Right cardiac atrium (tissue), 5 donors: Measurements from ENCODE around the gene SOX30. TPM values are rescaled to one million over a fixed set of nuclear protein-coding genes. Genes with fewer than 3 reads are reported as not detected.

Experiments
- ATAC-seq, 2 donors: fragments of 200-7000 bp; cut with Tn5 transposase; one replicate each; pipeline versions ENCODE4 v1.8.0 to v1.9.1; 2020; ENCODE audit warnings: moderate library complexity in 2 of 2, mild to moderate bottlenecking in 1 of 2
- DNase-seq, 3 donors: peaks; one replicate each; pipeline ENCODE4 v3.0.0-alpha.2; 2020
- H3K27ac ChIP-seq: one replicate; pipeline ENCODE4 v1.5.1; 2013; ENCODE audit warnings: mild to moderate bottlenecking, low read length, control low read depth, moderate library complexity
- H3K27me3 ChIP-seq: one replicate; pipeline ENCODE4 v1.6.1; 2013; ENCODE audit not compliant: control insufficient read depth, insufficient read depth
- H3K4me1 ChIP-seq: one replicate; pipeline ENCODE4 v1.6.1; 2013; ENCODE audit warnings: low read length; ENCODE audit not compliant: control insufficient read depth, insufficient read depth
- H3K4me3 ChIP-seq: one replicate; pipeline ENCODE4 v1.5.1; 2013; ENCODE audit warnings: low read length, control low read depth
- H3K9me3 ChIP-seq: one replicate; pipeline ENCODE4 v1.6.1; 2013; ENCODE audit warnings: low read length; ENCODE audit not compliant: control insufficient read depth
- WGBS: extraction: QIAGEN DNeasy Blood & Tissue Kit; methylation state at CpG from one replicate; pipeline ENCODE4 v1.1.7; 2013; 5-methylcytosine and 5-hydroxymethylcytosine counted together
- intact Hi-C, 4 donors: fragments of 100-400 bp; cut with DNase I; formaldehyde crosslinking; loops; one replicate each; pipeline versions ENCODE4 v1.11.0 to v1.14.0; 2022 to 2023
- polyA plus RNA-seq: library from polyadenylated mRNA; stranded (reverse); fragments of 200-250 nt; gene quantifications from one replicate; pipeline ENCODE4 v1.2.3, GENCODE V29; 2013
- total RNA-seq, 4 donors: library from RNA; stranded (reverse); fragmentation: NEBNext Ultra II Directional; extraction: Animal tissue kit (Norgen Biotek cat#: 25700); gene quantifications; one replicate each; pipeline ENCODE4 v1.2.1, GENCODE V29; 2021
- donor health status: healthy with polysubstance abuse.
- donor health status: DM: no; HTN: yes; CAD: no.
- donor health status: DM: no; HTN: no; CAD: no.
- donor health status: DM: no; HTN: yes; CAD: no; lungs with severe emphysema.
- donor health status: DM: yes; HTN: yes; CAD: no.

Gene SOX30
- total and polyA plus RNA-seq, 5 donors: 0.25 to 0.42 (median 0.35) TPM

GRCh38 chr5:157606046-157606445 lies 46.2 kb downstream of the SOX30 start:
- no peak for DNase-seq
- no peak overlapping the region for H3K4me3 ChIP-seq
- no peak for ATAC-seq
- intact Hi-C loops: no loop called here
- H3K9me3 ChIP-seq: no peaks in the 10 kb centered on the region
- WGBS: 97% methylated on average over 2 of the region's 2 CpGs
- no peaks in the 10 kb centered on the region for H3K4me1 ChIP-seq
- H3K27me3 ChIP-seq: no peaks in the 10 kb centered on the region
- H3K27ac ChIP-seq: no peak overlapping the region

- intact Hi-C loops: no loop called here
- H3K9me3 ChIP-seq: no peaks in the 10 kb centered on the region
- H3K4me3 ChIP-seq: no peak overlapping the region
- ATAC-seq: peak in 1 of 2 donors; percentile 29
- H3K27ac ChIP-seq: no peak overlapping the region
- WGBS: 84% methylated on average over 12 of the region's 12 CpGs
- H3K4me1 ChIP-seq: no peaks in the 10 kb centered on the region
- DNase-seq: no peak
- no peaks in the 10 kb centered on the region for H3K27me3 ChIP-seq
Measured at GRCh38 chr5:157603333-157604190, 48.7 kb downstream of the SOX30 start.

- WGBS: 67% methylated on average over 4 of the region's 4 CpGs
- H3K9me3 ChIP-seq: no peaks in the 10 kb centered on the region
- no peak for ATAC-seq
- no peaks in the 10 kb centered on the region for H3K27me3 ChIP-seq
- H3K4me3 ChIP-seq: no peak overlapping the region
- intact Hi-C loops: no loop called here
- H3K27ac ChIP-seq: no peak overlapping the region
- DNase-seq: no peak
- no peaks in the 10 kb centered on the region for H3K4me1 ChIP-seq
Measured at GRCh38 chr5:157602505-157602904, 49.7 kb downstream of the SOX30 start.

DNA sequence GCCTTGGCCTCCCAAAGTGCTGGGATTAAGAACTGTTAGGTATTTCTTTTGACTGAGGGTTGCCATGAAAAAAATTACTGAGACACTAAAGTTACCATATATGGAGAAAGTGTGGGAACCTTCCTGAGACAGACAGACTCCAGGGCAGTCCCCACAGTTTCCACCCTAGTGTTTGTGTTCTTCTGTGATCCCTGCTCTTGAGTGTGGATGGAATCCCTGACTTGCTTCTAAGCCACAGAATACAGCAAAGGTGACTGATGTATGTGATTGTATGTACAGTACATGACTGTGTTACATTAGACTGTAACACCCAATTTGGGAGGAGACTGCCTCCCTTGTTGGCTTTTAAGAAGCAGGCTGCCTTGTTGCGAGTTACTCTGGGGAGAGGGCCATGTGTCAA lies 52.0 kb downstream of the SOX30 start:
- DNase-seq (no peak), ATAC-seq (no peak)
- WGBS: 95% methylated on average over 1 of the region's 1 CpG
- Histone ChIP-seq H3K27ac (no peak overlapping the region), H3K4me1 (no peaks in the 10 kb centered on the region), H3K9me3 (no peaks in the 10 kb centered on the region), H3K4me3 (no peak overlapping the region), H3K27me3 (no peaks in the 10 kb centered on the region)
- intact Hi-C loops: no loop called here

- intact Hi-C loops: no loop called here
- ATAC-seq: no peak
- H3K9me3 ChIP-seq: no peaks in the 10 kb centered on the region
- 82% methylated on average over 3 of the region's 3 CpGs for WGBS
- H3K4me3 ChIP-seq: no peak overlapping the region
- H3K27me3 ChIP-seq: no peaks in the 10 kb centered on the region
- no peaks in the 10 kb centered on the region for H3K4me1 ChIP-seq
- DNase-seq: no peak
- H3K27ac ChIP-seq: no peak overlapping the region
Measured at GRCh38 chr5:157599565-157599964, 52.7 kb downstream of the SOX30 start.

DNA sequence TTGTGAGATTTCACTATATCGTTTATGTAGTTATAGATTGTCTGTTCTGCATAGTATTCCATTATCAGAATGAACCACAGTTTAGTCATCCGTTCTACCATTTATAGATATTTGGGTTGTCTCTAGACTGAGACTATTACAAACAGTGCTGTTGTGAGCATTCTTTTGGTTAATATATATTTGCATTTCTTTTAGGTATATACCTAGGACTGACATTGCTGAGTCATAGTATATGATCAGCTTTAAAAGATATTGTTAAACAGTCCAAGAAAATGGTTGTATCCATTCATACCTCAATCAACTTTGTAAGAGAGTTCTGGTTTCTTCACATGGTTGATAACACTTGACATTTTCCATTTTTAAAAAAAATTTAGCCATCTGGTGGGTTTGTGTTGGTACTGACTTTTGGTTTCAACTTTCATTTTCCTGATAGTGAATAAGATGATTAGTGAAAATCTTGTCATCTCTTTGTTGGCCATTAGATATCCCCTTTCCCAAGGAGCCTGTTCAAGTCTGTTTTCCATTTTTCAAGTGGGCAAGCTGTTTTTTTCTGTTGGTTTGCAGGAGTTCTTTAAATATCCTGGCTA lies 53.8 kb downstream of the SOX30 start:
- Histone ChIP-seq H3K27me3 (no peaks in the 10 kb centered on the region), H3K4me3 (no peak overlapping the region), H3K27ac (no peak overlapping the region), H3K9me3 (no peaks in the 10 kb centered on the region), H3K4me1 (no peaks in the 10 kb centered on the region)
- DNase-seq: no peak
- WGBS: 72% methylated on average over 2 of the region's 2 CpGs
- ATAC-seq: no peak
- intact Hi-C loops: no loop called here

GRCh38 chr5:157597277-157597676 lies 55.0 kb downstream of the SOX30 start:
- intact Hi-C loops: no loop called here
- no peak overlapping the region for H3K27ac ChIP-seq
- no peak for ATAC-seq
- no peak overlapping the region for H3K4me3 ChIP-seq
- WGBS: 62% methylated on average over 1 of the region's 1 CpG
- no peaks in the 10 kb centered on the region for H3K9me3 ChIP-seq
- H3K27me3 ChIP-seq: no peaks in the 10 kb centered on the region
- DNase-seq: no peak
- H3K4me1 ChIP-seq: peaks cover 1% of the 10 kb centered on the region

GRCh38 chr5:157596487-157596886 lies 55.8 kb downstream of the SOX30 start:
- intact Hi-C loops: no loop called here
- H3K4me1 ChIP-seq: peaks cover 1% of the 10 kb centered on the region
- ATAC-seq: no peak
- no peak overlapping the region for H3K27ac ChIP-seq
- 88% methylated on average over 5 of the region's 5 CpGs for WGBS
- H3K4me3 ChIP-seq: no peak overlapping the region
- H3K27me3 ChIP-seq: no peaks in the 10 kb centered on the region
- H3K9me3 ChIP-seq: no peaks in the 10 kb centered on the region
- no peak for DNase-seq

DNA sequence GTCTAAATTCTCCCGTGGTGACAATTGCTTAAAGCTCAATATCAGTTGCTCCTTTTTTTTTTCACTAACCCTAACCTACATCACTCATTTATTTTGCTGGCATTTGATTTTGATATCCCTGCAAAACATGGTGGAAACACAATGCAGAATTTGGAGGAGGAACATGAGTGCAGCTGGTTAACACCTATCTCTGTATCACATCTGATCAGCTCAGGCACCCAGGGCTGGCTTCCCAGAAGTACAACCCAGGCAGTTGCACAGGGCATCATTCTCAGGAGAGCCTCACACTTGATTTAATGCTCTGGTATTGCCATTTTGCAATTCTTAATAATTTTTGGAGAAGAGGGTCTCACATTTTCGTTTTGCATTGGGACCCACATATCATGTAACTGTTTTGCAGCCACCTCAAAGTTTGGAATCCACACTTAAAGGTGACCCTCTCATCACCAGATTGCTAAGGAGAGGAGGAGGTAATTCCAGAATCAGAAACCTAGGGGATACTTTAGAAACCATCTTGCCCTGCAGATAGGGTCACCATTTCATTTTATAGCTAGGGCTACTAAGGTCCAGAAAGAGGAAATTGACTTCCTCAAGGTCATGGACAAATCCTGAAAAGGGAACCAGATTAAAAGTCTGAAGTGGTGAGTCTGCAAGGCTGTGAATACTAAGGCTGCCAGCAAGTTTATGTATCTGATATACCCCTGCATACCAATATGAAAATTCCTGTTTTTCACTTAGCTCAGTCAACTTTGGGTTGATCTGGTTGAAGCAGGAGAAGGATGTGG lies 57.4 kb downstream of the SOX30 start:
- Histone ChIP-seq H3K27me3 (no peaks in the 10 kb centered on the region), H3K4me1 (peaks cover 1% of the 10 kb centered on the region), H3K27ac (no peak overlapping the region), H3K9me3 (no peaks in the 10 kb centered on the region), H3K4me3 (no peak overlapping the region)
- intact Hi-C loops: no loop called here
- DNase-seq (no peak), ATAC-seq (no peak)
- 68% methylated on average over 2 of the region's 2 CpGs for WGBS

DNA sequence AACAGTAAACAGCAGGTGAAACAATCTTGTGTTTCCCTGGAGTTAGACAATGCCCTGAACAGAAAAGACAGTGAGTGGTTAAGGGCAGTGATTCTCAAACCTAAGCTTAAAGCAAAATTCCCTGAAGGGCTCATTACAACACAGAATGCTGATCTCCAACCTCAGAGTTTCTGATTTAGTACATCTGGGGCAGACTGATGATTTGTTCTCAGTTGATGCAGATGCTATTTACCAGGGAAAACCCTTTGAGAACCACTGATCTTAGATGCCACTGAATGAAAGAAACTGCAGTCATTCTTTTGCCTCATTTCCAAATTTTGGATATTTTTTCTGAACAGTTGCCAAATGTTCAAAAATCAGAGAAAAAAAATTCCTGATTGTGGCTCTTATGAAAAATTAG lies 58.0 kb downstream of the SOX30 start:
- Histone ChIP-seq H3K27me3 (no peaks in the 10 kb centered on the region), H3K9me3 (no peaks in the 10 kb centered on the region), H3K4me3 (no peak overlapping the region), H3K27ac (no peak overlapping the region), H3K4me1 (peaks cover 1% of the 10 kb centered on the region)
- DNase-seq: no peak
- no peak for ATAC-seq
- intact Hi-C loops: no loop called here
